K562 (cell line): ENCODE data around the gene PINK1. TPM values are rescaled to one million over a fixed set of nuclear protein-coding genes. Genes with fewer than 3 reads are reported as not detected.

Experiments
- BCL6 ChIP-seq: fragments of 250-450 bp; sonication (Bioruptor Pico); IDR thresholded peaks from 2 replicates; pipeline ENCODE4 v1.4.0; 2020
- CBX2 ChIP-seq: fragments of 200-600 bp; sonication (generic); IDR thresholded peaks from one replicate; pipeline ENCODE4 v1.6.1; 2012; ENCODE audit warnings: mild to moderate bottlenecking, low read length, inconsistent platforms; ENCODE audit not compliant: insufficient read depth, poor library complexity, severe bottlenecking
- ETS2 ChIP-seq: IDR thresholded peaks from 2 replicates; pipeline ENCODE4 v1.6.1; 2016; ENCODE audit warnings: borderline replicate concordance, missing genetic modification characterization, mild to moderate bottlenecking, moderate library complexity, missing compliant biosample characterization; ENCODE audit not compliant: poor library complexity, severe bottlenecking
- FOXK1 ChIP-seq: sonication (generic); formaldehyde crosslinking; IDR thresholded peaks from 2 replicates; pipeline ENCODE4 v1.8.0; 2022; ENCODE audit warnings: missing genetic modification reagents, mild to moderate bottlenecking, borderline replicate concordance
- GATAD2B ChIP-seq: fragments of 450-650 bp; IDR thresholded peaks from 2 replicates; pipeline ENCODE4 v1.6.1; 2017; ENCODE audit warnings: mild to moderate bottlenecking, borderline replicate concordance
- GMEB1 ChIP-seq: fragments of 250-450 bp; sonication (Bioruptor Pico); IDR thresholded peaks from 2 replicates; pipeline ENCODE4 v1.4.0; 2020; ENCODE audit warnings: mild to moderate bottlenecking
- GTF2B ChIP-seq: IDR thresholded peaks from 2 replicates; pipeline ENCODE4 v1.6.1; 2011; ENCODE audit not compliant: insufficient read length; ENCODE audit errors: extremely low read depth
- ID3 ChIP-seq, 2 experiments: fragments of 250-450 bp in 1 of 2; fragments of 450-650 bp in 1 of 2; sonication (Bioruptor Pico) in 1 of 2; IDR thresholded peaks; 2 replicates each; pipeline versions ENCODE4 v1.6.1 to v1.8.0; 2016 to 2021; ENCODE audit warnings: mild to moderate bottlenecking in 2 of 2, moderate library complexity in 2 of 2, missing compliant biosample characterization in 1 of 2, missing genetic modification characterization in 1 of 2
- KDM1A ChIP-seq, 2 experiments: fragments of 450-650 bp; IDR thresholded peaks; 2 replicates each; pipeline ENCODE4 v1.6.1; 2016; ENCODE audit warnings: mild to moderate bottlenecking in 2 of 2
- KHSRP ChIP-seq: fragments of 450-650 bp; IDR thresholded peaks from 2 replicates; pipeline ENCODE4 v1.6.1; 2017
- MITF ChIP-seq: IDR thresholded peaks from 2 replicates; pipeline ENCODE4 v1.6.1; 2014; ENCODE audit warnings: antibody characterized with exemption
- NFE2L1 ChIP-seq: fragments of 450-650 bp; IDR thresholded peaks from 2 replicates; pipeline ENCODE4 v1.6.1; 2016; ENCODE audit warnings: missing genetic modification characterization, low read depth, mild to moderate bottlenecking, missing compliant biosample characterization, moderate library complexity, borderline replicate concordance
- PKNOX1 ChIP-seq: fragments of 450-650 bp; IDR thresholded peaks from 2 replicates; pipeline ENCODE4 v1.6.1; 2016
- PTRF ChIP-seq: fragments of 450-650 bp; IDR thresholded peaks from 2 replicates; pipeline ENCODE4 v1.6.1; 2016; ENCODE audit warnings: mild to moderate bottlenecking, missing genetic modification characterization, missing compliant biosample characterization
- RBBP5 ChIP-seq: fragments of 200-600 bp; sonication (generic); IDR thresholded peaks from 2 replicates; pipeline ENCODE4 v1.6.1; 2012; ENCODE audit warnings: borderline replicate concordance, mild to moderate bottlenecking, low read length, control low read depth, inconsistent platforms; ENCODE audit not compliant: insufficient read depth, poor library complexity, severe bottlenecking
- SMARCC2 ChIP-seq: fragments of 450-650 bp; IDR thresholded peaks from 2 replicates; pipeline ENCODE4 v1.6.1; 2017; ENCODE audit warnings: antibody characterized with exemption, moderate library complexity, mild to moderate bottlenecking, low read depth
- ZBTB5 ChIP-seq: fragments of 450-650 bp; IDR thresholded peaks from 2 replicates; pipeline ENCODE4 v1.6.1; 2017; ENCODE audit warnings: antibody characterized with exemption
- ZNF347 ChIP-seq: fragments of 450-650 bp; formaldehyde crosslinking; IDR thresholded peaks from 2 replicates; pipeline ENCODE4 v1.4.0; 2020; ENCODE audit warnings: low read depth, mild to moderate bottlenecking, moderate library complexity
- polyA plus RNA-seq, 8 experiments: library from polyadenylated mRNA; depleted of rRNA in 4 of 8; stranded (reverse) in 5 of 8; unstranded in 3 of 8; fragments of >200 nt; fragmentation: Nextera tagmentation in 2 of 8; fragmentation: Illumina TruSeq in 1 of 8; extraction: Ambion mirVana in 2 of 8; extraction: Trizol in 1 of 8; gene quantifications; 2 replicates each; pipeline versions ENCODE4 v1.2.1 to v1.2.3, GENCODE V29; 2011 to 2014; ENCODE audit warnings: inconsistent platforms in 1 of 8, missing spikeins in 1 of 8
- total RNA-seq, 7 experiments: library from RNA; depleted of rRNA in 6 of 7; stranded (reverse); fragments of >200 nt in 6 of 7; fragmentation: Illumina TruSeq in 2 of 7; extraction: Trizol in 2 of 7; gene quantifications; 2 replicates each; pipeline versions ENCODE4 v1.2.1 to v1.2.3, GENCODE V29; 2011 to 2021; ENCODE audit warnings: low replicate concordance in 1 of 7

Gene PINK1
- total and polyA plus RNA-seq, 9 of the 15 experiments (the other 6 are each of a cell fraction or from before 2014, with no cell fraction given), result 1.5 to 11.3 (median 6.8) TPM

- TF ChIP-seq ZNF347 (no peak), PKNOX1 (peak; percentile 54), NFE2L1 (tag) (no peak), RBBP5 (no peak), ETS2 (tag) (no peak), BCL6 (CRISPR knock-in tag) (no peak), KDM1A (IDR thresholded peaks at IDR 0.05) (no peak), PTRF (no peak), FOXK1 (0 out of 2 replicates have a peak, but pooled peaks have one; percentile 38), CBX2 (no peak), GATAD2B (no peak), KHSRP (no peak), GMEB1 (CRISPR knock-in tag) (peak; percentile 32; the same call in 1 of the 2 replicates), SMARCC2 (no peak), ID3 (CRISPR knock-in tag; IDR thresholded peaks at IDR 0.05) (no peak), ID3 (tag; IDR thresholded peaks at IDR 0.05) (peak; percentile 34; the same call in 1 of the 2 replicates), MITF (peak; percentile 93), ZBTB5 (no peak), GTF2B (no peak)
These were observed 63.4 kb downstream of the PINK1 start (continued) for GRCh38 chr1:20696397-20697333.
